GM18511 (cell line): ENCODE measurements around the gene ZNF426.

Source experiments
- ATAC-seq: cut with Tn5 transposase; IDR thresholded peaks from one replicate; pipeline ENCODE4 v1.9.1; 2021; ENCODE audit warnings: mild to moderate bottlenecking, moderate library complexity; ENCODE audit not compliant: unreplicated experiment

Gene ZNF426

GRCh38 chr19:9498183-9498902 lies 40.1 kb downstream of the ZNF426 start, which contains the start of gene ZNF560:
TSS of gene ZNF560 (minus strand) at chr19:9498616. CDS start at chr19:9475313, 23,303 bp downstream.
- ATAC-seq = no peak

GRCh38 chr19:9494096-9494495 lies 44.3 kb downstream of the ZNF426 start:
- ATAC-seq = no peak

GRCh38 chr19:9487016-9487415 lies 51.4 kb downstream of the ZNF426 start:
- no peak for ATAC-seq

- no peak for ATAC-seq
Measured at GRCh38 chr19:9485140-9485539, 53.3 kb downstream of the ZNF426 start.

GRCh38 chr19:9474975-9475374 lies 63.5 kb downstream of the ZNF426 start:
- no peak for ATAC-seq
